ENCODE results near the gene SLC25A21.

The SLC25A21 gene

GRCh38 chr14:36845356-36846012 lies 326.9 kb downstream of the SLC25A21 start (continued):
- TF ChIP-seq TSHZ1 (tag by site-specific recombination; IDR thresholded peaks at IDR 0.05; ENCODE audit: borderline replicate concordance) (no peak), ZNF311 (tag by site-specific recombination; IDR thresholded peaks at IDR 0.05; ENCODE audit: borderline replicate concordance) (no peak), ZNF677 (tag by site-specific recombination; IDR thresholded peaks at IDR 0.05) (no peak), ZBTB17 (tag by site-specific recombination; IDR thresholded peaks at IDR 0.05) (0 out of 2 replicates have a peak, but pooled peaks have one; percentile 37), ZNF623 (tag by site-specific recombination; IDR thresholded peaks at IDR 0.05) (no peak), OVOL3 (tag by site-specific recombination; IDR thresholded peaks at IDR 0.05) (peak; percentile 36; the same call in 1 of the 2 replicates), ZNF138 (tag by site-specific recombination; IDR thresholded peaks at IDR 0.05; ENCODE audit: borderline replicate concordance) (no peak), ZFP41 (tag by site-specific recombination; IDR thresholded peaks at IDR 0.05; ENCODE audit: borderline replicate concordance) (no peak), ZBTB20 (tag by site-specific recombination; IDR thresholded peaks at IDR 0.05) (0 out of 2 replicates have a peak, but pooled peaks have one; percentile 25), KLF8 (tag by site-specific recombination; IDR thresholded peaks at IDR 0.05) (no peak), ZSCAN23 (tag by site-specific recombination; IDR thresholded peaks at IDR 0.05) (no peak), BCL11A (tag by site-specific recombination; IDR thresholded peaks at IDR 0.05; ENCODE audit: low read depth) (no peak), SALL2 (tag by site-specific recombination; IDR thresholded peaks at IDR 0.05; ENCODE audit: borderline replicate concordance) (0 out of 2 replicates have a peak, but pooled peaks have one; percentile 19), ZBTB49 (tag by site-specific recombination; IDR thresholded peaks at IDR 0.05; ENCODE audit: low read depth) (no peak), GLI2 (tag by site-specific recombination; IDR thresholded peaks at IDR 0.05; ENCODE audit: borderline replicate concordance, low read depth) (peak; percentile 72; the same call in 1 of the 2 replicates), ZNF777 (tag by site-specific recombination; IDR thresholded peaks at IDR 0.05; ENCODE audit: borderline replicate concordance) (no peak), ZNF19 (tag by site-specific recombination; IDR thresholded peaks at IDR 0.05; ENCODE audit: low read depth) (no peak), HOXD13 (CRISPR knock-in tag; IDR thresholded peaks at IDR 0.05; ENCODE audit: borderline replicate concordance) (0 out of 2 replicates have a peak, but pooled peaks have one; percentile 29), ZNF18 (tag by site-specific recombination; IDR thresholded peaks at IDR 0.05) (peak; percentile 76), ZNF600 (tag by site-specific recombination; IDR thresholded peaks at IDR 0.05) (peak; percentile 75), ZBTB44 (tag by site-specific recombination; IDR thresholded peaks at IDR 0.05) (no peak), SCRT2 (tag by site-specific recombination; IDR thresholded peaks at IDR 0.05) (no peak), ZNF155 (tag by site-specific recombination; IDR thresholded peaks at IDR 0.05) (no peak), KLF9 (tag by site-specific recombination; IDR thresholded peaks at IDR 0.05; ENCODE audit: low read depth) (no peak), ATF2 (tag by site-specific recombination; IDR thresholded peaks at IDR 0.05; ENCODE audit: low read depth) (peak; percentile 31; the same call in 1 of the 2 replicates), KLF10 (tag by site-specific recombination; IDR thresholded peaks at IDR 0.05) (peak; percentile 64; the same call in 1 of the 2 replicates), REPIN1 (tag by site-specific recombination; IDR thresholded peaks at IDR 0.05; ENCODE audit: low read depth) (no peak), ZEB2 (tag by site-specific recombination; IDR thresholded peaks at IDR 0.05) (peak; percentile 76), ZNF830 (tag by site-specific recombination; IDR thresholded peaks at IDR 0.05; ENCODE audit: low read depth) (no peak), ZBTB7A (tag by site-specific recombination; IDR thresholded peaks at IDR 0.05; ENCODE audit: low read depth) (no peak)
